ENCODE measurements around the gene ING4.

The ING4 gene

DNA sequence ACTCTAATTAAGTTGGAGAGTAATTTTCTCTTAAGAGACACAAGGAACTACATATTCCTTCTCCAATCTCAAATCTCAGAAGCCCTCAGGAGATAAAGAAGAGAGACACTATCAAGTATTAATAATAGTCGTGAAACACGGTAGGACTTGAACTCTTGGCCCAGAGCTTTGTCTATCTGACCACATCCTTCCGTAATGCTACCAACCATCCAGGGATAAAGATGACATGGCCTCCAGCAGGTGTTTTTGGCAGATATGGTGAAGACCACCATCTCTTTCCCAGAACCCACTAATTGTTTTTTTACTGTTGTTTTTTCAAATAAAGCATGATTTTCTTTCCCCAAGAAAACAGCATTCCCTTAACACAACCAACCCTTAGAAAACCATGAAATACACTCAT is 22.9 kb upstream of the ING4 start:
- DNase-seq, result no peak

DNA sequence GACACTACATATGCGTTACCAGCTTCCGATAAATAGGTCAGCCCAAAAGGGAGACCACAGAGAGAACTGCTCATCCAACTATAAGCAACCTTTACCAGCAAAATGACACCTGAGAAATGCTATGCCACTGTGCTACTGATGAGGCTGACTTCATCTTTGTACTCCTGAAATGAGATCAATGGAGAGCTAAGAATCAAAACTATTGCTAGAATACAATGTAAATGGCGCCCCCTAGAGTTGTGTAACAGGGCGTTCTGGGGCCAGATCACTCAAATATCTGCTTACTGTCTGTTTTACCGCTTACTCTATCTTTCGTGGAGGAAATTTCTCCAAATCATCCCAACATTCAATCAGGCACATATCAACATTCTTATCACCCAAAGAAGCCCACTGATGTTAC is 21.7 kb upstream of the ING4 start:
- DNase-seq, result peak; percentile 32

DNA sequence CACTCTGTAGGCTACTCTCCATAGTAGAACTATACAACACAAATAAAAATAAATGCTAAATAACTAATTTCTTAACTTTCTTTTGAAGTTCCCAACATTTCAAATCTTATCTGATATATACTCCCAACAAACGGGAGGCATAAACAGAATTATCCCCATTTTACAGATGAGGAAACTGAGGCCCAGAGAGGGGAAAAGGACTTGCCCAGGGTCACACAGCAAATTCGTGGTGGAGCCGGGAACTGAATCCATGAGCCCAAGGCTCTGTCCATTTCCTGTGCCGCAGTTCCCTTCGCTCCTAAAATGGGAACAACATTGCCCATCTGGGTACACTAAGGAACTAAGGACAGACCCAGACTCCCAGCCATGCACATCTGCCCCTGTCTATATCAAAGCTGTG is 14.0 kb upstream of the ING4 start:
- no peak for DNase-seq

DNA sequence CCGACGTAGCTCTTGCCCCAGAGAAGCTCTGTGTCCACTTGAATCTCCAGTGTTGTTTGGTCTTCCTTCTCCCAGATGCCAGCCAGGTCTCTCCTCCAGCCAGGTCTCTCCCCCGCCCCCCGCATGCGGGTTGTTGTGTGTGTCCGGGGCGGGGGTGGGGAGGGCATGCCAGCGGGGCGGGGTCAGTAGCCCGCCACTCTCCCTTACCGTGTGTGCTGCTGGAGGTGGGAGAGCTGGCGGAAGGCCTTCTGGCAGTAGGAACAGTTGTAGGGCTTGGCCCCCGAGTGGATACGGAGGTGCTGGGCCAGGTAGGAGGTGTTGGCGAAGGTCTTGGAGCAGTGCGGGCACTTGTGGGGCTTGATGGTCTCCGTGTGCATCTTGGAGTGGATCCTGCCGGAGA is 9.2 kb upstream of the ING4 start:
- no peak for DNase-seq

DNA sequence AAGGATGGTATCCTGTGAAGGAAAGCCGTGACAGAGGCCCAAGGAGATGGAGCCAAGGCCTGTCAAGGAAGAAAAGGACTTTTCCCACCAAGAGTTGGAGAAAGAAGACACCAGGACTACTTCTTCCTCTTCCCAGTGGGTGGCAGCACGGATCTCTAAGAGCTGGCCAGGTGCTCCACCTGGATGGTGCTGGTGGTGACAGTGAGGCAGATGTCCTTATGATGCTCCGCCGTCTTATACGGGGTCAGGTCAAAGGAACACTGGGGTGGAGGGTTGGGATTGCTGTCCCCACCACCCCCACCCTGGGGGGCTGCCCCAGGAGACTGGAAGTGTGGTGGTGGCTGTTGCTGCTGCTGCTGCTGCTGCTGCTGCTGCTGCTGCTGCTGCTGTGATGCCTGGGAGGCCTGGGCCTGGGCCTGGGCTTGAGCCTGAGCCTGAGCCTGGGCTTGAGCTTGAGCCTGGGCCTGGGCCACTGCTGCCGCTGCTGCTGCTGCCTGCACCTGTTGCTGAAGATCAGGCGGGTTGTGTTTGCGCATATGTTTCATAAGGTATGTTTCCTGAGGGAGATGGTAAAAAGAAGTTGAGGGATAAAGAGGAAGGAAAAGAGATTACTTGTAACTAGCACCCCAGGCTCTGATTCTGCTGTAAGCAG is 4.8 kb upstream of the ING4 start:
- DNase-seq, result no peak

DNA sequence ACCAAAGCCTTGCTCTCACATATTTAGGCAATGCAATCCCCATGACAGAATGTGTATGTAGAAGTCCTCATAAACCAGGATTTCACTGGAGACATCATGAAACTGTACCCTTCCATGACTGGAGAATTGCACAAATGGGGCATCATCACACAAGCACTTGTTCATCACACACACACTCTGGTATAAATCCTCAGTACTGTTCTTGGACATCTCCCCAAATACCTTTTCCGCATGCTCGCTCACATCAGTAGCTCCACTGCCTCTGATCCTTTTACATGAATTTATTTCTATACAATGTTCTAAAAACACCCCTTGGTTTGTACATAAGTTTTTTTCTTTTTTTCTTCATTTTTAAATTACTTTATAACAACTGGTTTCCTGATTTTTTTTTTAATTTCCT is 3.3 kb upstream of the ING4 start:
- DNase-seq, result no peak

DNA sequence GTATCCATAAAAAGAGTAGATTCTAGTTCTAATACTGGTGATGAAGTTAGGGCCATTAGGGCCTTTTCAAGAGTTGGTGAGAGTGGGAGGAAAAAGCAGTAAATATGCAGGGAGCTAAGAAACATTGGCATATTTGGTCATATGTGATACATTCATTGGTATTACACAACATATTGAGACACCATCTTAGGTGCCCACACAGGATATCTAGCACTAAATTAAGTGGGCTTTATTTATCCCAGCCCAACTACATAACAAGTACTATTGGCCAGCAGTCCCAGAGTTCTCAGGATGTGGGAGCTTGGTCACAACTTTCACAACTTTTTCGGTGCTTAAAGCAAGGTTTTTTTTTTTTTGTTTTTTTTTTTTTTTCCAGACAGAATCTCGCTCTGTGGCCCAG is 2.0 kb upstream of the ING4 start:
- no peak for DNase-seq

DNA sequence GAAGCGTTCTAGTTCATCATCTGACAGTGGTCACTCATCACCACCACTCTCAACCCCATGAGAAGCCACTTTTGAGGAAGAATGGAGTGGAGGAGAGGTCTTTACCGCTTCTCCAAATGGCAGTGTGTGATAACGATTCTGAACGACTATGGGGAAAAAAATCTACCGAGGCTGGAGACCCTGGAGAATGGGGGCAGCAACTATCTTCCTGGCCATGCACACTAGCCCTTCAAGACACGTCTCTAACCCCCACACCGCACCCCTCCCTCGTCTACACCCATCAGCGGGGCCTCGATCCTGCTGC is 365 bp downstream of the ING4 start:
- DNase-seq, result no peak

DNA sequence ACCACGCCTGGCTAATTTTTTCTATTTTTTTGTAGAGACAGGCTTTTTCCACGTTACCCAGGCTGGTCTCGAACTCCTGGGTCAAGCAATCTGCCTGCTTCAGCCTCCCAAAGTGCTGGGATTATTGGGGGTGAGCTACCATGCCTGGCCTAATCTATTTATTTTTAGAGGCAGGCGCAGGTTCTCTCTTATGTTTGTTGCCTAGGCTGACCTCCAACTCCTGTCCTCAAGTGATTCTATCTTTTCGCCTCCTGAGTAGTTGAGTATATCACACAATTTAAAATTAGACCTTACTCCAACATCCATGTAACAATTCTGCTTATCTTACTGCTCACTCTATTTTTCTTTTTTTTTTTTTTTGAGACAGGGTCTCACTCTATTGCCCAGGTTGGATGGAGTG is 8.9 kb downstream of the ING4 start:
- DNase-seq, result no peak

DNA sequence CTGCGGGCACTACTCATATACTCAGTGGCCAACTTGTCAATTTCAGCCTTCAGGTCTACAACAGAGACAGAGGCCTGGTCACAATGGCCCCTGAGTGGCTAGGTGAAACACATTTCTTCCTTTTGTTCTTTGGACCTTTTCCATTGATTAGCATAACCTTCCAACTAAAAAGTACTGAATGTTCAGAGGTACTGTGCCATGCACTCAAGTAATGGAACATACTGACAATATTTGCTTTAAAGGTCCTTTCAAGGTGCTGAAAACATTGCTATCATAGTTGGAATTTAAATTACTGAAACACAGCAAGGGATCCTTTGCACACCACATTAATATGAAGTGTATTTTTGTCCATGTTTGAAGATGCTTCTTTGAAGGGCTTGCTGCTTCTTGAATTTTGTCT is 9.6 kb downstream of the ING4 start:
- DNase-seq, result no peak

DNA sequence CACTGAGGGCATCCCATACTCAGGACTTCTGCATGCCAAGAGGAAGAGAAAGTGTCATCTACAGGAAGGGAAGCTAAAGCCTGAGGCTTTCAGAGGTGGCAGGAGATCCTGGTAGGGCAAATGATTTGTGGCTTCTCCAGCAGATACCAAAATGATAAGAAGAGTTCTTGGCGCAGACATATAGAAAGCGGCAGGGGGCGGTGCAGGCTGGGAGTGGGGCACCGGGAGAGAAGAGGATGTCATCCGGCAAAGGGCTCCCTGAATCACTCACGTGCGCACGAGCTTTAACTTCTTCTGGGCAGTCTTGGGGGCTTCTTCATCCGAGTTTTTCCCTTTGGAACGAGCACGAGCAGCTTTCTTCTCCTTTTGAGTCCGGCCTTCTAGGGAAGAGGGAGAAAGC is 10.5 kb downstream of the ING4 start:
- no peak for DNase-seq

DNA sequence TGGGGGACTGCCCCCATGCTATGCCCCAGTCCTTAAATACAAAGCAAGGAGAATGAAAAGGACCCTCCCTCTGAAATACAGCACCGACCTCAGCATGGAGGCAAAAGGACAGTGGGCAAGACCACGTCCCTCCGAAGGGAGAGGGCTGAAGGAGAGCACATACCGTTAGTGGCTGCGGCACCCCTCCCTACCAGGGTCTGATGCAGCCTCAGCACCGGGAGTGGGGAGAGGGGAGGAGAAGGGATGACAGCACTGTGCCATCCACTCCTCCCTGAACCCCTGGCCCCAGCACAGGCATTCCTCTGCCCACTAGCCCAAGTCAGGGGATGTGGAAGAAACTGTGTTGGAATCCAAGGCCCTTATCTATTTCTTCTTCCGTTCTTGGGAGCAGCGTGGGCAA is 12.1 kb downstream of the ING4 start:
- no peak for DNase-seq

DNA sequence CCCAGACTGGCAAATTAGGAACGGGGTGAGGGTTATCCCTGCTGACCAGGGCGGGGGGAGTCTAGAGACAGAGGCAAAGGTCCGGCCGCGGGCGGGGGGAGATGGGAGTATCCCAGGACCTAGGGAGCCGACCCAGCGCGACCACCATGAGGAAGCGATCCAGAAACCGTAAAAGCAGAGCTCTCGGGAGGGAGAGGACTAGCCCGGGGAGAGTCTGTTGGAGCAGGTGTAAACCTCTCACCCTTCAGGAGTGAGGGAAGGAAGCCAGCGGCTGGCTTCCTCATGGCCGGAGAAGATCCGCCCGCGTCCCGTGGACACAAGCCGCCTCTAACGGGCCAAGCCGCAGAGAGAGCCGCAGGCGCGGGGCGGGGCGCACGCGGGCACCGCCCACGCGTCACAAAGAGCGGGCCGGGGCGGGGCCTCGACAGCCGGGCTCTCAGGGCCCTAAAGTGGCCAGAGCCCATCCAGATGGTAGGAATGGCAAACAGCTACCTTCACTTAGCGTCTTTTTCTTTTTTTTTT is 15.8 kb downstream of the ING4 start, which contains the start of gene ACRBP:
Gene ACRBP, minus strand, starts transcription at position 350 of the 522 bp plus-strand sequence. Its CDS starts 66 bp downstream, at position 284.
- DNase-seq, result no peak

DNA sequence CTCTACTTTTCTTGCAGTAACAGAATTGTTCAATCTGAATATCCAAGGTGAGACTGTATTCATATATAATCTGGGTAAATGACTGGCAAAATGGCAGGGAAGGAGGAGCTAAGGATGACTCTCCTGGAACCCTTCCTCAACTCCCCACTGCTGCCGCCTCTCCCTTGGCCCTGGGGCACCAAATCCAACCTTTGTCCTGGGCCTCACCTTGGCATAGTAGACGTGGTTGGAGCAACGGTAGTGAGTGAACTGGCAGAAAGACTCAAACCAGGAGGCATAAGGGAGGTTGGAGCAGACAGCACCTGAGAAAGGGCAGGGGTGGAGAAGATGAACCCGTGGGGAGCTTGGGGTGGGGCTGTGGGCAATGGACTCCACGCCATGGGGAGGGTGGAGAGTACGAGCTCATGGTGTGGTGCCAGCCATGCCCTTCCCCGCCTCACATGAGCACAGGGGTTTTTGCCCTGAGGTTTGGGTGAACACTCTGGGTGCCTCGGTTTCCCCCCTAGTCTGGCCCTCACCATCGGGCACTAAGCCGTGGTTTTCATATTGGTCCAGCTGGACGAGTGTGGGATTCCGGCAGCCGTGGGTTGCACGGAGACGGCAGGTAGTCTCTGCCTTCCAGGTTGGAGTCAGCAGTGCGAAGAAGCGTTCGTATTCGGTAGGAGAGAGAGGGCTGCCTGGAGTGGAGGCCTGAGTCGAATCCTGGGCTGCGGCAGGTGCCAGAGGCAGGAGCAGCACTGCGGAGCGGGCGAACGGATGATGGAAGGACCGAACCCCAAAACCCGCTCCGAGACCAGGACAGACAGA is 16.4 kb downstream of the ING4 start:
- DNase-seq, result no peak

DNA sequence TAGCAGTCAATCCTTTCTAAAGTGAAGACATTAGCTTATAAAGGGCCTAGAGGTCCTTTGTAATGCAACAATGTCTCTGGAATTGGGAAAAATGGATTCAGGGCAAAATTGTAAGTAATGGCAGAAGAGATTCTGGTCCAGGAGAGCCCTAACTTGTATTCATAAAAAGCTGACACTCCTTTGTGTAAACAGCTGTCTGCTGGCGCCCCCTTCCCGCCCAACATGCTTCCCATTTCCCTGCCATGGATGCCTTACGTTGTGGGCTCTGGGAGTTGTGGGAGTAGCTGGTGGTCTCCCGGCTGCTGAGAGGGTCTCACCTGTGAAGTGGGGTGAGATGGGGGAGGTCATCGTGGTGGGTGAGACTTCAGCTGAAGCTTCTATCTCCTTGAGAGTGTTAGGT is 18.0 kb downstream of the ING4 start:
- no peak for DNase-seq

DNA sequence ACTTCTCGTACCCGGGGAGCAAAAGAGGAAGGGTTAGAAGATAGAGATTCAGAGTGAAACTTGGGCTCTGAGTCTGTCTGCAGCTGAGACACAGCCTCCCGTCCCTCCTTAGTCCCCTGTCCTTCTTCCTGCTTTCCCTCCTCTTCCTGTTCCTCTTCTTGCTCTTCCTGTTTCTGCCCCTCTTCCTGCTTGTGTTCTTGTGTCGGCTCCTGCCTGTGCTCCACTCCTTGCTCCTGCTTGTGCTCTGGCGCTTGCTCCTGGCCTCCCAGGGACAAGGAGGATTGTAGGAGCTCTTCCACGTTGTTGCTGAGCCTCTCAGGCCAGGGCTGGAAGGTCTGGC is 18.7 kb downstream of the ING4 start:
- DNase-seq, result no peak

DNA sequence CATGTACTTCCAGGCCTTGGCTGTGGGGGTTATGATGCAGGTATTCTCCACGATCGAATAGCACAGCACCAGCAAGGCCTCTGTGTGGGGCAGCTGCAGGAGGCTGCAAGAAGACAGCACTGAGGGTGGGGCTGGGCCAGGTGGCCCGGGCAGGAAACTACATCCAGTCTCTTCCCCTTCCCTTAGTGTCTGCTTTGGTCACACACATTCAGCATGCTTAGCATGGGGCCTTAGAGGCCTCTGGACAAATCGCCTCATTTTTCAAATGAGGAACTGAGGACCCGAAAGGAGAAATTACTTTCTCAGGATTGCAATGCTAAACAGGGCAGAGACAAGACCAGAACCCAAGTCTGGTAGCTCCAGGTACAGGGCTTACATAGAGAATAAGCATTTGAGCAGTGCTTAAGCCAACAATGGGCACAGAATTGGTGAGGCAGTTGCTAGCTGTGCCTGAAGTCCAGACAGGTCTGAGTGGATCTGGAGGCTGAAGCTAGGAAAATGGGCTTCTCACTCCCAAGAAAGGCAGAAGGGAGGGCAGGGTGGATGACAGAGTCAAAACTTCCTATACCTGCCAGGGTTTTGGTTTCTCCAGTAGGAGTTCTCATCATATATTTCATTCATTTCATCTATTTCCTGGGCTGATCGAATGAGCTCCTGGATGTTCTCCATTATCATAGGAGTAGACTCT is 19.2 kb downstream of the ING4 start:
- DNase-seq, result no peak

DNA sequence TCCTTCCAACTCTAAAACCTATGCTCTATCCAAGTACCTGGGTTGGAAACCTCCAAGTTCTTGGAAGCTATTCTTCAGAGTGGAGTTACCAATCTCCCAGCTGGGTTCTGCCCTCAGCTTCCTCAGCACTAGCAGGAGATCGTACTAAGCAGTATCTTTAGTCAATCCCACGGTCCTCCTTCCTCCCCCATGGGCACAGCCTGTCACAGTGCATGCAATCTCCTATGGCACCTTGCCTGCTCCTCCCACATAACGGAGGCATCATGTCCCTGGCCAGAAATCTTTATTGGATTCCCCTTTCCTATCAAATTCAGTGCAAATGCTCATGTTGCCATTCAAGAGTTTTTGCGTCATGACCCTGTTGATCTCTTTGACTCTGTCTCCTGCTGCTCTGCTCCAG is 21.8 kb downstream of the ING4 start:
- no peak for DNase-seq

DNA sequence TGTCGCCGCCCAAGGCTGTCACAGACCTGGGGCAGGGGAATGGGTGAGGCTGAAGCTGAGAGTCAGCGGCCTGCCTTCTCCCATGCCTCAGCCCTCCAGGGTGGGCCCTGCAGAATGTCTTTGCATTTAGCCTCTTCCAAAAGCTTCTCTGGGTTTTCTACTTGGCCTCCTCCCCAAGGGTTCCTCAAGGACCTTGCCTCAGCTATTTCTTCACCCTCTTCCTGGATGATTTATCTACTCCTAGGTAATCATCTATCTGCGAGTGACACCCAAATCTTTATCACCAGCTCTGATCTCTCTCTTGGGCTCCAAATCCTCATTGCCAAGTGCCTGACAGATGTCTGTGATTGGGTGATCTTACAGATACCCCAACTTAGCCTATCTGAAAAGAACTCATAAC is 22.4 kb downstream of the ING4 start:
- DNase-seq, result no peak

DNA sequence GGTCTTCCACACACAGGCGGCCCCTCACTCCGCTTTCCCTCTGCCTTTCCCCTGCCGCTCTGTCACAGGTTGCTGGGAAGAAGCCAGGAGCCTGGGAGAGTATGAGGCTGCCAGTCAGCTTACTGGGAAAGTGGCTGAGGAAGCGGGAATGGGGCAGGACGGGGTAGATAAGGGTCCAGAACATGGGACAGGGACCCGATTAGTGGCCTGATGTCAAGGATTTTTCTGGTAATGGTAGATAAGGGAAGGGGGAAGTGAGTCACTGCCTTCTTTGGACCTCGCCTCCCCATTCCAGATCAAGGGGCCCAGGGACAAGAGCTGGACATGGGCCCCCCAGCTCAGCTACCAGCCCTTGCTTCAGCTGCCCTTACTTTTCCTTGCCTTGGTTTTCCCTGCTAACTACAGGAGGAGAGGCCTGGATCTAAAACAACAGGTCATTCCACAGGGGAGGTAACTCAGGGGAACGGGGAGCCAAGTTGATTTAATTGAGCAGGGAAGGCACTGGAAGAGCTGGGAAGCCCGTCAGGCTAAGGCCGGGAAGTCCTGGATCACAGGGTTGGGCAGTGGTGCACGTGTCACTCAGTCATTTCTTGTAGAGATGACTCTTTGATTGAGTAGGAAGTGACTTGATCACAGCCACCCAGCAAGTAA is 23.6 kb downstream of the ING4 start:
- no peak for DNase-seq

DNA sequence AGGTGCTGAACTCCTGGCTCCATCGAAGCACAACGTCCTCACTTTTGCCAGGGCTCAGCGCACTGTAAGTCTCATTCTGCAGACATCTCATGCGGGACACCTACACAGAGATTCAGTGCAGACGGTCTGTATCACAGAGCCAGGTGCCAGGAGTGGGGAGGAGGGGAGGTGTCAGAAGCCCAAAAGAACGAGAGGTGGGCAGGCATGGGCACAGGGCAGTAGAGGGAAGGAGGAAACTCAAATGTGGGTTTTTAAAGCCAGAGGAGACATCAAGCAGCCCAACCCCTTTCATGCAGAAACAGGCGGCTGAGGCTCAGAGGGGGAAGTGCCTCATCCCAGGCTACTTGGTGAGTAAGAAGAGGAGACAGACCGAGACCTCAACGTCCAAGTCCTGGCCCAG is 24.6 kb downstream of the ING4 start:
- no peak for DNase-seq

DNA sequence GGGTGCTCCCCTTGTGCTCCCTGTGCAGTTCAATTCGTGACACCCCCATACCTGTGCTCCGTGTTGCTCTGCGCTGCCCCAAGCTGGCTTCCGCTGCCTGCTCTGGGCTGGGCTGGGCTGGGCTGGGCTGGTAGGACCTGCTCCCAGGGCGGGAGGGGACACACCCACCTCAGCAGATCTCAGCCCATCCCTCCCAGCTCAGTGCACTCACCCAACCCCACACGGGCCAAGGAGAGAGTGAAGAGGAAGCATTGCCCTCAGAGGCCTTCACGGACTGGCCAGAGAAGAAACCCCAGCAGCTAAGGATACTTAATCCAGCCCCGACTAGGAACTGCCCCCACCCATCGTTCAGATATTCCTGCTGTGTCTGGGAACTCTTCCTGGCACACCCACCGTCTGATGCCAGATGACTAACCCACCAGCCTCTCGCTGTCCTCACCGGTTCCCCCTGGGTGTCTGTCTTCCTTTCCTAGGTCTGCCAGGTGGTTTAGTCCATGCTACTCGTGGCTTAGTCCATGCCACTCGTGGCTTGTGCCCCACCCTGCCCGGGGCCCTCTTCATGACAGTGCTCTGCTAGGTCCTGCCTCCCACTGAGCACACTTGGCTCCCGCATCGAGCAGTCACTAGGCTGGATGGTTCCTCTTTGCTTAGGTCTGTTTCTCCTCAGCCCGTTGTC is 26.9 kb downstream of the ING4 start, which contains the start of gene LPAR5:
Gene LPAR5, minus strand, starts transcription at position 104 of the 676 bp plus-strand sequence. CDS start 14,711 bp downstream, outside the sequence.
- no peak for DNase-seq

DNA sequence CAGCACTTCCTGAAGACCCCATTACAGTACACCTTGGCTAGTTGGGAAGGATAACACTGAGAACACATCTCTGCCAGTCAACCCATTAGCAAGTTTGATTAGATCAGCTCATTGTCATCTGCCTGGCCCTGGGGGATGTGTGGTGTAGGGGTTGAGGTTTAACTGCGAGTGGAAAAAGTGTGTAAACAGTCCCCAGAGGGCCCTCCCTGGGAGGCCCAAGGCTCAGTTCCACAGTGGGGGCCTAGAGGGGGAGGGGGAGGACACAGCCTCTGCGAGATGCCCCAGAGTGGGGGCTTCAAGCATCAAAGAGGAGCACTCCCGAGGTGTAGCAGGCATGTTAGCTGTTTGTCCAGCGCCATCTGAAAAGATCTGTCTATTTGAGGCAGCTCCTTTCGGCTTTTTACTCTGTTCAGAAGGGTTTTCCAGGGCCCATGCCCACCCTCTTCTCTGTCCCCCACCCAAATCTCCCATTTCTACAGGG is 27.5 kb downstream of the ING4 start:
- DNase-seq, result no peak

All from NCI-H2081 treated with DMSO at 0.1 percent for 48 hours (cell line).